Spleen (tissue), 11 donors: ENCODE data around the gene STK11IP. TPM values are rescaled to one million over a fixed set of nuclear protein-coding genes. Genes with fewer than 3 reads are reported as not detected.

ENCODE experiments used
- DNase-seq: peaks from one replicate; pipeline ENCODE4 v3.0.0-alpha.2; 2020
- H3K27ac ChIP-seq, 8 donors: fragments of 200-600 bp; sonication (generic) in 7 of 8; 1 replicate in 4 of 8; 2 replicates in 4 of 8; pipeline versions ENCODE4 v1.5.0 to v1.8.0; 2016 to 2021; ENCODE audit warnings: inconsistent platforms in 4 of 8, mild to moderate bottlenecking in 4 of 8, moderate library complexity in 1 of 8
- H3K27me3 ChIP-seq, 7 donors: fragments of 200-600 bp; sonication (generic) in 6 of 7; replicated peaks in 1 of 7; 1 replicate in 4 of 7; 2 replicates in 3 of 7; pipeline versions ENCODE4 v1.5.0 to v1.8.0; 2016 to 2021; ENCODE audit warnings: inconsistent platforms in 3 of 7, mild to moderate bottlenecking in 1 of 7
- H3K36me3 ChIP-seq, 6 donors: fragments of 200-600 bp; sonication (generic) in 5 of 6; 1 replicate in 4 of 6; 2 replicates in 2 of 6; pipeline versions ENCODE4 v1.5.0 to v1.8.0; 2016 to 2021; ENCODE audit warnings: inconsistent platforms in 2 of 6
- H3K4me1 ChIP-seq, 6 donors: fragments of 200-600 bp; sonication (generic) in 5 of 6; 1 replicate in 3 of 6; 2 replicates in 3 of 6; pipeline versions ENCODE4 v1.5.0 to v1.8.0; 2016 to 2021; ENCODE audit warnings: inconsistent platforms in 3 of 6
- H3K4me3 ChIP-seq, 8 donors: fragments of 200-600 bp; sonication (generic) in 7 of 8; 1 replicate in 4 of 8; 2 replicates in 4 of 8; pipeline versions ENCODE4 v1.5.0 to v1.8.0; 2016 to 2021; ENCODE audit warnings: inconsistent platforms in 4 of 8, mild to moderate bottlenecking in 4 of 8, moderate library complexity in 2 of 8
- H3K9me3 ChIP-seq, 8 donors: fragments of 200-600 bp; sonication (generic) in 7 of 8; 1 replicate in 4 of 8; 2 replicates in 4 of 8; pipeline versions ENCODE4 v1.5.0 to v1.8.0; 2016 to 2021; ENCODE audit warnings: inconsistent platforms in 4 of 8
- CTCF ChIP-seq, 11 experiments: fragments of 200-600 bp in 7 of 11; fragments of 450-650 bp in 4 of 11; sonication (generic) in 4 of 11; IDR thresholded peaks in 8 of 11; conservative IDR thresholded peaks in 3 of 11; 1 replicate in 7 of 11; 2 replicates in 4 of 11; pipeline versions ENCODE4 v1.4.0 to v1.8.0; 2016 to 2021; ENCODE audit warnings: antibody characterized with exemption in 11 of 11, inconsistent platforms in 4 of 11, mild to moderate bottlenecking in 1 of 11
- POLR2A ChIP-seq, 3 donors: fragments of 450-650 bp; IDR thresholded peaks; one replicate each; pipeline ENCODE4 v1.5.1; 2017; ENCODE audit warnings: antibody characterized with exemption in 3 of 3, mild to moderate bottlenecking in 1 of 3
- POLR2AphosphoS5 ChIP-seq, 3 donors: sonication (generic); formaldehyde crosslinking; IDR thresholded peaks; one replicate each; pipeline ENCODE4 v1.5.1; 2017; ENCODE audit warnings: antibody characterized with exemption in 3 of 3
- whole genome bisulfite sequencing, 5 donors: extraction: QIAGEN DNeasy Blood & Tissue Kit in 3 of 5; methylation state at CpG; one replicate each; pipeline versions ENCODE4 v1.1.5 to v1.1.7; 2013 to 2018; 5-methylcytosine and 5-hydroxymethylcytosine counted together
- intact Hi-C: fragments of 100-400 bp; cut with DNase I; formaldehyde crosslinking; loops from one replicate; pipeline ENCODE4 v1.15.0; 2023; ENCODE audit warnings: low total_unique reads
- polyA plus RNA-seq, 3 donors: library from polyadenylated mRNA; stranded (reverse); fragments of 200-250 nt; gene quantifications; one replicate each; pipeline ENCODE4 v1.2.1, GENCODE V29; 2013
- total RNA-seq, 7 donors: library from RNA; depleted of rRNA in 3 of 7; stranded (reverse); fragments of >200 nt in 3 of 7; fragmentation: NEBNext Ultra II Directional in 4 of 7; extraction: Animal tissue kit (Norgen Biotek cat#: 25700) in 4 of 7; gene quantifications; one replicate each; pipeline versions ENCODE4 v1.1.0 to v1.2.1, GENCODE V29; 2016 to 2021
- donor health status: healthy with polysubstance abuse.
- donor health status: DM: no; HTN: no; CAD: no; lungs with moderate emphysema.
- donor health status: DM: no; HTN: no; CAD: no.
- donor health status: Bipolar disorder and iron deficiency.
- donor health status: healthy.
- donor health status: DM: no; HTN: no; CAD: no.
- donor health status: DM: yes; HTN: yes; CAD: no.

STK11IP gene
- total and polyA plus RNA-seq, 10 donors: 15.8 to 57.0 (median 36.5) TPM

- Histone ChIP-seq H3K27me3 (no peaks in the 10 kb centered on the region), H3K4me1 (peaks cover 0 to 13% (median 6%) of the 10 kb centered on the region in 6 donors), H3K4me3 (no peak overlapping the region), H3K27ac (no peak overlapping the region), H3K36me3 (peaks cover 0 to 95% (median 74%) of the 10 kb centered on the region in 6 donors), H3K9me3 (no peaks in the 10 kb centered on the region)
- intact Hi-C loops: no loop called here
- 67 to 85% (median 81%) methylated on average over 6 to 12 of the region's 12 CpGs for WGBS, 5 donors
- TF ChIP-seq POLR2AphosphoS5 (IDR thresholded peaks at IDR 0.05) (no peak), CTCF (IDR thresholded peaks at IDR 0.05 in 8 of 11, conservative IDR thresholded peaks at IDR 0.05 in 3 of 11) (no peak), POLR2A (IDR thresholded peaks at IDR 0.05) (no peak)
- peak; percentile 56 for DNase-seq
Observed at GRCh38 chr2:219611866-219612576, 14.4 kb downstream of the STK11IP start.

- Histone ChIP-seq H3K36me3 (peaks cover 0 to 88% (median 67%) of the 10 kb centered on the region in 6 donors), H3K4me1 (peaks cover 0 to 13% (median 6%) of the 10 kb centered on the region in 6 donors), H3K9me3 (no peaks in the 10 kb centered on the region), H3K27ac (no peak overlapping the region), H3K27me3 (no peaks in the 10 kb centered on the region), H3K4me3 (peak overlapping the region in 1 of 8 donors; percentile 1)
- intact Hi-C loops: no loop called here
- TF ChIP-seq POLR2AphosphoS5 (IDR thresholded peaks at IDR 0.05) (peak; percentile 16 to 50 (median 19)), CTCF (IDR thresholded peaks at IDR 0.05 in 8 of 11, conservative IDR thresholded peaks at IDR 0.05 in 3 of 11) (no peak)
- DNase-seq: peak; percentile 86
- WGBS, 5 donors: 59 to 73% (median 71%) methylated on average over 13 to 15 of the region's 15 CpGs
Observed at GRCh38 chr2:219612577-219613286, 15.1 kb downstream of the STK11IP start.

GRCh38 chr2:219613461-219614070, 15.9 kb downstream of the STK11IP start:
- no peak overlapping the region for H3K4me3 ChIP-seq
- WGBS, 5 donors: 92 to 97% (median 95%) methylated on average over 8 to 10 of the region's 11 CpGs
- no peak overlapping the region for H3K27ac ChIP-seq

More at GRCh38 chr2:219613461-219614070, 15.9 kb downstream of the STK11IP start:
- TF ChIP-seq POLR2AphosphoS5 (IDR thresholded peaks at IDR 0.05) (no peak), POLR2A (IDR thresholded peaks at IDR 0.05) (no peak), CTCF (IDR thresholded peaks at IDR 0.05 in 8 of 11, conservative IDR thresholded peaks at IDR 0.05 in 3 of 11) (no peak)
- intact Hi-C loops: no loop called here
- Histone ChIP-seq H3K9me3 (no peaks in the 10 kb centered on the region), H3K27me3 (no peaks in the 10 kb centered on the region), H3K4me1 (peaks cover 0 to 13% (median 6%) of the 10 kb centered on the region in 6 donors), H3K36me3 (peaks cover 0 to 79% (median 60%) of the 10 kb centered on the region in 6 donors)
- peak; percentile 66 for DNase-seq
